CD4-positive, alpha-beta T cell treated with Interleukin-17A for 4 hours (primary cell): ENCODE results near the gene BIN1.
A peak's percentile ranks its signal among the peaks of the same experiment; 100 is the strongest.
"Not testable (repeated sequence)": the region's sequence is repeated elsewhere in the genome, so short reads cannot be mapped to it uniquely, and the experiment has no call there.

Source experiments
- DNase-seq: peaks from one replicate; pipeline ENCODE4 v3.0.0-alpha.2; 2020; ENCODE audit warnings: mixed read lengths

BIN1 gene

GRCh38 chr2:127130421-127130820 is 23.5 kb upstream of the BIN1 start:
- DNase-seq, result no peak

DNA sequence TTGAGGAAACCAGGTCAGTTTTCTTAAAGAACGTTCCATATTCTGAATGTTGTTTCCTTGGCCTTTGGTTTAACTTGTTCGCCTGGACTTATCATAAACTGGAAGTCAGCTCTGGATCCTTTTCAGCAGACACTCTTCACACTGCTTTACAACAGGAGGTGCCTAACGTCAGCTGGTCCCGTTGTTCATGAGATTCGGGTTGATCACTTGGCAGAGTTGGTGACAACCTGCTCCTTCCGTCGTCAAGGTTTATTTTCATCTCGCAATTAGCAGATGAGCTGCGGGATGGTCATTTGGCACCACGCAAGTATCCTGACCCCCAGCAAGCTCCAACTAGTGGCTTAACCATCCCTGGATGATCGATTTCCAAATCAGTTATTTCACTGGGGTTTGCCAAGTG is 23.0 kb upstream of the BIN1 start:
- DNase-seq, result no peak

DNA sequence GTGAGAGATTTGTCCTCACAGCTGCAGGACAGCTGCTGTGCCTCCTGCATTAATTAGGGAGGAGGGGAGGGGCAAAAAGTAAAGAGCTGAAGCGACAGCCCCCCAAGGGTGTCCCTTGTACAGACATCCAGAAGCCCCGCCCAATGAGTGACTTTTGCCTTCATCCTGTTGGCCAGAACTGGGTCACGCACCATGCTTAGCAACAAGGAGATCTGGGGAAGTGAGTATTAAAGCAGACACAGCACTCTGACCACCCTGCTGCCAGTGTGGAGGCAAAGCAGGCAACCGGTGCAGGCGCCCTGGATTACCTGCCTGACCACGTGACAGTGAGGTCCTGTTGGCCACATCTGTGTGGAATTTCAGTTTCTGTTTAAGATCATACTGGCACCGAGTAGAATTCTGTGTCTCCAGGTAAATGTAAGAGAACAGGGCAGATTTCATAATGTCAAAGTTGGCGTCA is 21.5 kb upstream of the BIN1 start:
- no peak for DNase-seq

- no peak for DNase-seq
Measured at GRCh38 chr2:127125821-127126220, 18.9 kb upstream of the BIN1 start.

GRCh38 chr2:127124426-127124825 is 17.5 kb upstream of the BIN1 start:
- DNase-seq, result no peak

DNA sequence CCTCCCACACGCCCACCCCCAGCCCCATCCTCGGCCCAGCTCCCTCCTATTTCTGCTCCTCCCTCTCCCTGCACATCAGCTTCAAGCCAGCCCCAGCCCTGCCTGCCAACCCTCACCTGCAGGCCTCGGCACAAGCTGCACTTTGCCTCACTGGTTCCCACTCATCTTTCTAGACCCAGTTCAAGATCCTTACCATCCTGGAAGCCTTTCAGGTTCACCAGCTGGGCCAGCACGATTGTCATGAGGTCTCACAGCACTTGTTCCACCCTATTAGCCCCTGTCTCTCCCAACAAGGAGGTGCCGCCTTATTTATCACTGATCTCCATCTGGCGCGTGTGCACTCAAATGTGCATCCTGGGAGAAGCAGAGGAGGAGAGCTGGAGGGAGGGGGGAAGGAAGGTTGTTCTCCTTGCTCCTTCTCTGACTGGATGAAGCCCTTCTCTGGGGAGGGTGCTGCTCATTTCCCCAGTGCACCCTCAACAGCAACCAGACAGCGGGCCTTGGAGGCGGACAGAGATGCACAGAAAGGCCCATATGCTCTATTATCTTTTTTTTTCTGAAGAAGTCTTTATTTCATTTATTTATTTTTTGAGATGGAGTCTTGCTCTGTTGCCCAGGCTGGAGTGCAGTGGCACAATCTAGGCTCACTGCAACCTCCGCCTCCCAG is 15.5 kb upstream of the BIN1 start:
- DNase-seq, result no peak

DNA sequence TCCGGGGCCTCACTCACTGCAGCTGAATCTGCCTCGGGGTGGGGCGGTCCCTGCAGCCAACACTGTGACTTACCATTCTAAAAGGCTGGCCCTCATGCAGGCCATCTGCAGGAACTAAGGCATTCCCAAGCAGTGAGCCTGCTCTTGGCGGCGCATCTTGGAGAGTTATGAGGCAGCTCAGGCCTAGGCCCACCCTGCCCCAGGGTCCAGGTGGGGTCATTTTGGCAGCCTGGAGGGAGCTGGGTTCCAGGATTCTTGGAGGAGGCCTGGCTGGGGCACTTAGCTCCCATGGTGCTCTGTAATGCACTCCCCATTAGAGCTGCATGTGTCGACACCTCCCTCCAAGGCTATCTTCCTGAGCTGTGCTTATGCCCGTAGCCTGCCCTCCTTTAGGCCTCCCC is 14.8 kb upstream of the BIN1 start:
- no peak for DNase-seq

DNA sequence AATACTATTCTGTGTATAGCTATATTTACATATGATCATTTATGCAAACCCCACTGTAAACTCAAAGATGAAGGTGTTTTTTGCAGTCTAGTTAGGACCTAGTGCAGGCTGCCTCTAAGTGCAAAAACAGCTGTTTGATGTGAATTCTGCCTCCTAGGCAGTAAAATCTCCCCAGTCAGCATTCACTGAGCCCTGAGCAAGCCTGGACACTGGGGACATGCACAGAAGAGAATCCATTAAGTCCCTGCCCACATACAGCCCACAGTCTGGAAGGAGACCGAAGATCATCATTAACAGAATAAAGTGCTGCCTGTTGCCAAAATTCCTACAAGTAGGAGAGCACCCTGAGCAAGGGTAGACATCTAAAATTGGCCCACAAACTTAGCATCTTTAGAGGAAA is 14.4 kb upstream of the BIN1 start:
- DNase-seq, result no peak

DNA sequence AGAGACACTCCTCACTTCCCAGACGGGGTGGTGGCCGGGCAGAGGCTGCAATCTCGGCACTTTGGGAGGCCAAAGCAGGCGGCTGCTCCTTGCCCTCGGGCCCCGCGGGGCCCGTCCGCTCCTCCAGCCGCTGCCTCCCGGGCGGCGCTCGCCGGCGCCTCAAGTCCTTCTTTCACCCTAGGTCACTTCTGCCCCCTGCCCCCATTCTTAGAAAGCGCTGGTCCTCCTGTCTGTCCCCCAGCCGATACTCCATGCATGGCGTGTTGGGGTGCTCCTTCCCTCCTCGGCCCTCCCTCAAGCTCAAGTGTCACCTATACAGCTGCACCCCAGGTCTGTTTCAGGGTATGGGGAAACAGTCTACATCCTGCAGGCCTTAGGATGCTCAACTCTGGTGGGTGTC is 13.5 kb upstream of the BIN1 start:
- DNase-seq, result not testable (repeated sequence)

DNA sequence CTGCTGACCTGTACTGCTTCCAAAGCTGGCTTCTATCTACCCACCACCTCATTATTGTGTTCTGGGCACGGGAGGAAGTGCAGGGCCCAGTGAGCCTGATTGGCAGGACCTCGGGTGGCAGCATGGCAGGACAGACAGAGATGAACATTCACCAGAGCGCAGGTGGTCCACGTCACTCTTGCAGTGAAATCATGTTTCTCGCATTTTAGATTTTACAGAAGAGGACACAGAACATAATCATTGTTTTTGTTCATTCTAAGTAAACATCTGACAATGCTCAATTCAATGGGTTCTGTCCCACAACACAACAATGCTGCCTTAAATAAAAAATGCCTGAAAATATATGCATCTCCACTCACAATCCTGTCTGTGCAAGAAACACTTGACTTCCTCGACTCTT is 11.5 kb upstream of the BIN1 start:
- no peak for DNase-seq

DNA sequence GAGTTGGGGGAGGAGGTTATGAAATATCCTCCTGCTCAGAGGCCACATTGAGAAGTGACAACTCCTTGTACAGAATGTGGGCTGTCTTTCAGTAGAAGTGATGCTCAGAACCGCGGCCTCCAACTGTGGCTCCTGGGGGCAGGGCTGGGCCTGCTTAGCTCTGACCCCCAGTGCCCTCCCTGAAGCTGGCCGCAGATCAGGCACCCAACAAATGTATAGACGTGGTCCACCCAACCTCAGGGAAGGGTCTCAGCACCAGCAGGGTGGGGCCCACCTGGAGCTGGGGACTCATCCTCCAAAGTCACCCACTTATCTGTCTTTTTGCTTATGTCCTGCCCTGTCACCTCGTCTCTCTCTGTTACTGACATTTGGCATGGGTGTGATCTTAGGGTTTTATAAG is 11.1 kb upstream of the BIN1 start:
- no peak for DNase-seq

DNA sequence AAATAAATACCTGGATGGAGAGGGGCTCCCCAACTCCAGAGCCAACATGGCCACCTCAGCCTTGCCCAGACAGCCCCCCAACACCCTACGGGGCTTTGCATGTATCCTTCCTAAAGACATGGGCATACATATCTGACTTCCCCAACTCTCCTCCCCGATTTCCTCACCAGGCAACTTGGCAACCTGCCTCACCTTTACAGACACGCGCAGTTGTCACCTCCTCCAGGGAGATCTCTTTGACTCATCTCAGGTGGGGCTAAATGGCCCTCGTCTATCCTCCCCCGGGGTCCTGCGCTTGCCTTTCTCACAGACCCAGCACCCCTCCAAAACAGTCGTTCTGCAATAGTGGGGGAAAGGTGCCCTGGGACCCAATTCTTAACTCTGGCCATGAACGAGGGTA is 10.6 kb upstream of the BIN1 start:
- no peak for DNase-seq

GRCh38 chr2:127115471-127116199 is 8.7 kb upstream of the BIN1 start:
- DNase-seq, result no peak

GRCh38 chr2:127110985-127111384 is 4.0 kb upstream of the BIN1 start:
- no peak for DNase-seq

GRCh38 chr2:127108090-127108523 is 1.2 kb upstream of the BIN1 start:
- DNase-seq, result no peak

- peak; percentile 14 for DNase-seq
Measured at GRCh38 chr2:127107622-127107999, 657 bp upstream of the BIN1 start.

DNA sequence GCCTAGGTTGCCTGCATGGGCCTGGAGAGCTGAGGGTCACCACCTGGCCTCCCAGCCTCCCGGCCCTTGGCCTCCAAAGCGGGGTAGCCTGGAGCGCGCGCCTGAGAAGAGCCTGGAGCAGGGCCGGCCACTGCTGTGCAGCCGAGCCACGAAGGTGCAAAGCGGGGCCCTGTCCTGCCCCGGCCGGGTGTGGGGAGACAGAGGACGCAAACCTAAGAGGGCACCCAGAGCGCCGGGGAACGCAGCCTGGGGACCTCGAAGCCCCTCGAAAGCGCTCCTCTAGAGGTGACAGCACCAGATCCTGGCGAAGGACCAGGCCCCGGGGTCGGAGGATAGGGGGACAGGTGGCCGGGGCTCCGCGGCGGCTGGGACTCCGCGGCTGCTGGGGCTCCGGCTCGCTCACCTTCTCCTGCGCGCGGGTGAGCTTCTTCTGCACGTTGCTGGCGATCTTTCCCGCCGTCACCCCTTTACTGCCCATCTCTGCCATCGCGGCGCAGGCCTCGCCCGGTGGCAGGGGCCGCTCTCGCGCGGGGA is 430 bp downstream of the BIN1 start:
- no peak for DNase-seq

GRCh38 chr2:127105656-127106456 is 1.1 kb downstream of the BIN1 start:
- DNase-seq, result peak; percentile 15

- DNase-seq, result no peak
Measured at GRCh38 chr2:127104881-127105655, 1.9 kb downstream of the BIN1 start.

- DNase-seq, result no peak
Measured at GRCh38 chr2:127104166-127104660, 2.7 kb downstream of the BIN1 start.

DNA sequence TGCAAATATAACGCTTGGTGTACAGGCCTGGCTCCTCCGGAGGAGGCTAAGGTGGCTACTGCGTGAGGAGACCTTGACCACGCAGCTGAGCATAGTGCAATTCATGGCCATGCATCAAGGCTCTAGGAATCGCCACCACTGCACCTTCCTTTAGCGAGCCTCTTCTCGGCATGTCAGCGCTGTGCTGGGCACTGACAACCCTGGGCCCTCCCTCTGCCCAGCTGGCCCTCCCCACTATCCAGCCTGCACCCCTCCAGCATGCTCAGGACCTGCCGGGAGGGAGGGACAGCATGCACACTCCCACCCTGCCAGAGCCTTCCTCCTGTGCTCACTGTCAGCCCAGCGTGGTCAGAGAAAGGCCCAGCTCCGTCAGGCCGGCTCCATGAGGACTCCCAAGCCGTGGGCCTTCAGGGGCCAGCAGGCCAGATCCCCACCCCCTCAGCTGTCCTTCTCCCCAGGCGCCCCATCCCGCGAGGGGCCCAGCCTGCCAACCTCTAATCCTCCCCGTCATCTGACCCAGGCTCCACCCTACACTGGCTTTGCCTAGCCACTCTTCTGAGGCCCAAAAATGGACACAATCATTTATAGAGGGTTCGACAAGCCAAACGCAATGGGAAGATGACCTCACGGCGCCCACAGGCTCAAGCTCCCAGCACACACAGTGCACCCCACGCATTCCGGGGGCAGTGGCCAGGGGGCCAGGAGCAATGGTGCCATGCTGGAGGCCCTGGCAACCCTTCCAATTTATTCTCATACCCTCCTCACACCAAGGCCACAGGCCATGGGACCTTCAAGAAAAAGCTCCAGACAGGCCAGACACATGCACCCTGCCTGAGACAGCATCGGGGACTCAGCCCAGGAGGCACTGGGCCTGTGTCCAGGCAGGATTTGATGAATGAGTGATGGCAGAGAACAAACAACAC is 3.5 kb downstream of the BIN1 start:
- no peak for DNase-seq
